CD4-positive, alpha-beta T cell treated with Interleukin-4 for 1 hour (primary cell): ENCODE measurements around the gene MSH5.

ENCODE experiments used
- DNase-seq, 2 donors: peaks; one replicate each; pipeline ENCODE4 v3.0.0-alpha.2; 2020 to 2022

The MSH5 gene

DNA sequence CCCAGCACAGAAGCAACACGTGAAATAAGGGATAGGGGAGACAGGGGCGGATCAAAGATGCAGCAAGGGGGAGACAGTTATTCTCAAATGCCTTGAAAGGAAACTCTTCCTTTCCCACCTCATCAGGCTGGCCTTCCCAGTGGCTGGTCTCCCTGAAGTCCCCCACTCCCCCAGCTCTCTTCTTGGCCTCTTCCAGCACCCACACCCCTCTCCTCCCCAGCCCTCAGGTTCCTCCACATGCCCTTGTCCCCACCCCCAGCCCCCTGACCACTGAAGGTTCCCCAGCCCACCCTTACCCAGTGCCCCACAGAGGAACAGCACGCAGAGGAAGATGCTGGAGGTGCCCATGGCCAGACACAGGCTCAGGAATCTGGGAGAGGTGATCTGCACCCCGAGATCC lies 26.3 kb upstream of the MSH5 start:
- no peak for DNase-seq

GRCh38 chr6:31713991-31714684 lies 25.7 kb upstream of the MSH5 start:
- DNase-seq = no peak

DNA sequence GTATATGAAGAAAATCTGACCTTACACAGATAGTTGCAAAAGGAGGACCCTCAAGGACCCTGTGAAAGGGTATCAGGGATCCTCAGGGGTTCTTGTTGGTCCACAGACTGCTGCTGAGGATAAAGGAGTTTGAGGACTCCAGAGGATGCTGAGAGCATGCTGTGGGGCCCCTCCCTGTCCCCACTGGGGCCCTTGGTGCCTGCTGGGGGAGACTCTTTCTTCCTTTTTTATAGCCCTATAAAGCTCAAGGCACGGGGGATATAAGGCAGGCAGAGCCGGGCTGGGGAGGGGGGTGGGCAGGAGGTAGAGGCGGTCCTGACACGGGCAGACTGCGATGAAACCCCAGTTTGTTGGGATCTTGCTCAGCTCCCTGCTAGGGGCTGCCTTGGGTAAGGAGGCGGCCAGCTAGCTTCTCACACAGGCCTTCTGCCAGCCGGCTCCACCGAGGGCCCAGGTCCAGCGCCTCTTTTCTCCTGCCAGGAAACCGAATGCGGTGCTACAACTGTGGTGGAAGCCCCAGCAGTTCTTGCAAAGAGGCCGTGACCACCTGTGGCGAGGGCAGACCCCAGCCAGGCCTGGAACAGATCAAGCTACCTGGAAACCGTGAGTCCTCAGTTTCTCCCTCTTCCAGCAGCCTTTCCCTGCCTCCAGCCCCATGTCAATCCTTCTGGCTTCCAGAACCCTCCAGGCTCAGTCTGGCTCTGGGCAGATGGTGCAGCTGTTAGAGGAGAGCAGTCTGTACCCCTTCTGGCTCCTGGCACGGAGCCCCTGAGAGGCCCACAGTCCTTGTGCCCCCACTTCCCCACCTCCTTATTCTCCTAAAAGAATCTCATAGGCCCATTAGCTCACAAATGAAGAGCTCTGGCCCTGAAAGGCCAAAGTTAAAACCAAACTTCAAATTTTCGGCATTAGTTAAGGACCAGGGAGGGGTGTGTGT lies 24.5 kb upstream of the MSH5 start, which contains the start of gene LY6G6D:
Gene LY6G6D, plus strand, starts transcription at position 327 of the 937 bp plus-strand sequence. Its CDS starts 8 bp downstream, at position 335.
- no peak for DNase-seq

- DNase-seq = no peak
Measured at GRCh38 chr6:31717499-31718222, 22.1 kb upstream of the MSH5 start.

DNA sequence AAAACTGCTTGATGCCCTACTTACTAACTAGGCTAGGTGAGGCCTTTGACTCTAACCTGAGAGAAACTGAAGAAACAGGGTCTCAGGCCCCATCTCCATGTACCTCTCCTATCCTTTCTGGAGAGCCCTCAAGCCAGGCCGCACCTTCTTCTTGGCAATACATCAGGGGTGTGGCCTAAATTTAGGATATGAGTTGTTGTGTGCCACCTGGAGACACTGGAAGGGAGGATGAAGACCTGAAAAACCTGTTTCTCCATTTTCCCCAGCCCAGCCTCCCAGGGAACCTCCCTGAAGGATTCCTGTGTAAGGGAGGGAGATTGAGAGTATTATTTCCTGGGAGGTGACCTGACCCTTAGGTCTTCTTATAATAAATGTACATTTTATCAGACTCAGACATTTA lies 21.5 kb upstream of the MSH5 start:
- no peak for DNase-seq

GRCh38 chr6:31719001-31719400 lies 20.8 kb upstream of the MSH5 start:
- DNase-seq = no peak

GRCh38 chr6:31720196-31720770 lies 19.5 kb upstream of the MSH5 start:
- no peak for DNase-seq

DNA sequence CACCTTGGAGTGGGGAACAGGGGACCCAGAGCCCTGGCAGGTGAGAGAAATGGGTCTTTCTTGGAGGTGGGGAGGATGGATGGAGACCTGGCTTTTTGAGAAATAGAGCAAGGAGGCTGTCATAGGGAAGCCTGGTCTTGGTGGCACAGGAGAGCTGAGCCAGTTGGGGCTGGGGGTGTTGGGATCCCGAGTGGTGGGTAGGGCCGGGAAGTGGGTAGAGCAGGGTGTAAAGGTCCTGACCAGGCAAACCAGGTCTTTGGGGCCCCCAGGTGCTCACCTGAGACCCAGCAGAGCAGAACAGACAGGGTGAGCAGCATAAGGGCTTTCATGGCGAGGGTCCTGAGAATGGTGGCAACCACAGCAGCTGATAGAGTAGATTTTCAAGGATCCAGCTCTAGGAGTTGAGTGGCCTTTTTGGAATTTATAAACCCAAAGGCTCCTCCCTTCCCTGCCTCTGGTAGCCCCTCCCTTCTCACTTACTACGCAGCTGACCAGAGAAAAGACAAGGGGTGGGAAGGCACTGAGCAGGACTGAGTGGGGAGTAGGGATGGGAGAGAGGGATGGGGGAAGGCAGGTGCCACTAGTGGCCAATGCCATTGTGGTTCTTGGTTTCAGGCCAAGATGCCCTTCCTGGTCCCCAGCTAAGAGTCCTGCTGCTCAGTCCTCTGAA lies 18.3 kb upstream of the MSH5 start, which contains the start of gene LY6G6C:
Gene LY6G6C, minus strand, starts transcription at position 396 of the 670 bp plus-strand sequence. Its CDS starts 67 bp downstream, at position 329.
- no peak for DNase-seq

GRCh38 chr6:31722173-31722572 lies 17.6 kb upstream of the MSH5 start:
- no peak for DNase-seq

GRCh38 chr6:31723245-31723979 lies 16.4 kb upstream of the MSH5 start, which contains the start of gene MPIG6B:
Gene MPIG6B (plus strand): TSS chr6:31723373. CDS start chr6:31723384, 11 bp downstream.
- no peak for DNase-seq

GRCh38 chr6:31723980-31724691 lies 15.7 kb upstream of the MSH5 start:
- DNase-seq = no peak

- DNase-seq = no peak
Measured at GRCh38 chr6:31725502-31726350, 14.1 kb upstream of the MSH5 start.

- DNase-seq = peak; percentile 25 to 76
Measured at GRCh38 chr6:31727034-31727716, 12.6 kb upstream of the MSH5 start.

DNA sequence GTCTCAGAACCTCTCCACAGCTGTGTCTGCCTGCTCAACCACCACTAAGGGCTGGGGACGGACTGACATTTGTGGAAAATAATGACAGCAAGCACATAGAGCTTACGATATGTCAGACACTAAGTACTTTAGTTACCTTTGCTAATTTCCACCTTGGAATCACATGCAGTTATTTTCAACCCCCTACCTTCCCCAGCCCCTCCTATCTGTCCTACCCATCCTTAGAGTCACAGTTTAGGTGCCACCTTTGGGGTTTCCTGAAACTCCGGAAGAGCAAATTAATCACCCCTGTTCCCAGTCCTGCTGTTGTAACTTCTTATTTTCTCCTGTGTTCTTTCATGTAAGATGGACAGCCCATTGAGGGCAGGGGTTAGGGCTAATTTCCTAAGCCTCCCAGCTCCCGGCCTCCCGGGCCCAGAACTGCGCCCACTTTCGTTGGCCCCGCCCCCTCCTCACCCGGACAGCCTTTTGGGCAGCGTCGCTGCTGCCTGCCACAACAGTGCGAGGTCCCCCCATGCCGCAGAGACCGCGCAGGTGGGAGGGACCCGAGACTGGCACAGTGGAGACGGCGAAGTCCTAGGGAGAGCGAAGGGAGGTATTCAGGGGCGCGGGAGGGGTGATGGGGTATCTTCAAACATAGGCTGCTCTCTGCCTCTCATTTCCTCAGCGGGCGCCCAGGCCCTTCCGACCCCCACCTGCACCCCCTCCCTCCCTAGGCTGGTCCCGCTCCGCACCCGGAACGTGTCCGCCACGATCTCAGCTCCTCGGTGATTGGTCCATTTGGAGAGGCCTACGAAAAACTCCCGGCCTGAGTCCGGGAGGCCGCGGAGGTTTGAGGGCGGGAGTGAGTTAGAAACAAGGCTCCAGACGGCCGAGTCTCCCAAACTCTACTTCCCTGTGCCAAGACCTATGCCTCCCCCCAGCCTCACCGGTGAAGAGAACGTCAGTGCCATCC lies 11.8 kb upstream of the MSH5 start:
- no peak for DNase-seq

- DNase-seq = no peak
Measured at GRCh38 chr6:31728767-31729514, 10.9 kb upstream of the MSH5 start, which contains the start of gene DDAH2. Gene DDAH2 (minus strand): TSS chr6:31729299. CDS start chr6:31729161, 138 bp downstream.

DNA sequence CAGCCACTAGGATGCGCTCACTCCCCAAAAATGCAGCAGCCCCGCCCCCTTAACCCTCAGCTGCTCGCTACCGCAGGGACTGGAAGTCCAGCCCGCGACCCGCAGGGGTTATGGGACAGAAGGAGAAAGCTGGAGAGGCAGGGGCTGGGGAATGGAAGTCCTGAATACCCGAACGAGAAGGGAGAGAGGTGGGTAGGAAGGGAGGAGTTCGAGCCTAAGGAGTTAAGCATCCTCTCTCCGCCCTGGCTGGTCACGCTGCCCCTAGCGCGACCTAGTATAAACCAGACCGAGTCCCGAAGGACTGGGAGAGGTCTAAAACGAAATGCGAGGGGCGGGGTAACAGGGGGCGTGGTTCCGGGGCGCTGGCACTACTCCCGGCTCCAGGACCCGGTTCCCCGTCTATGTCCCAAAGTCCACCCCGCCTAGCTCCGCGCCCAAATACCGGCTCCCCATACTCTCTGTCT lies 10.3 kb upstream of the MSH5 start:
- peak; percentile 85 to 86 for DNase-seq
